Measurements from ENCODE around the gene PON3. TPM values are rescaled to one million over a fixed set of nuclear protein-coding genes. Genes with fewer than 3 reads are reported as not detected.
A peak's percentile ranks its signal among the peaks of the same experiment; 100 is the strongest.

Gene PON3
- total RNA-seq, 1 donor from 2014 or later, result not detected

DNA sequence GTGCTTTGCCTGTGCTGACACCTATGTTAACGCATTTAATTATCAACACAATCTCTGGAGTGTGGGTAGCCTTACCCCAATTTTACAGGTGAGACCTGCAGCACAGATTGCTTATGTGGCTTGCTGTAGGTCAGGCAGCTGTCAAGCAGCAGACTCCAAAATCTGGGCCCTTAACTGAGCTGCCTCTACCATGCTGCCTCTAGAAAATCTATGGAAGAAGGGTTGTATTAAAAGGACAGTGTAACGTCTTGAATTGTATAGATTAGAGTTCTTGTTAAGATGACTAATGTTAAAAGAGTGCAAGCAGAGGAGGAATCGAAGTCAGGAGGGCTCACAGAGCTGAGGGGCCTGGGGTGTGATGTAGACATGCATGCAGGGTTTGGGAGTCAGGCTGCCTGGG, 1.2 kb upstream of the PON3 start:
- H4K20me1 ChIP-seq (ENCODE audit: low read depth), result no peaks in the 10 kb centered on the region
- Mint-ChIP-seq H3K27ac (peak overlapping the region; percentile 86), H3K36me3 (peaks cover 6% of the 10 kb centered on the region), H3K4me1 (no peaks in the 10 kb centered on the region), H3K27me3 (ENCODE audit: insufficient read depth, low read depth) (peaks cover 4% of the 10 kb centered on the region), H3K4me3 (no peak overlapping the region), H3K9me3 (peaks cover 4% of the 10 kb centered on the region)
- peaks cover 5% of the 10 kb centered on the region for H3K4me1 ChIP-seq
- no peaks in the 10 kb centered on the region for H3K79me2 ChIP-seq (ENCODE audit: low read depth)
- H3K36me3 ChIP-seq, result no peaks in the 10 kb centered on the region
- H3K9me3 ChIP-seq (ENCODE audit: low read depth), result no peaks in the 10 kb centered on the region
- H3K27ac ChIP-seq, result no peak overlapping the region
- peaks cover 3% of the 10 kb centered on the region for H3F3A ChIP-seq (ENCODE audit: low read depth)
- H3K4me2 ChIP-seq, result no peak overlapping the region
- H3K9ac ChIP-seq, result no peak overlapping the region
- TF ChIP-seq EZH2phosphoT487 (IDR thresholded peaks at IDR 0.05) (no peak), EZH2 (IDR thresholded peaks at IDR 0.05) (no peak), CTCF (IDR thresholded peaks at IDR 0.05) (no peak)
- no peak overlapping the region for H2AFZ ChIP-seq (replicated peaks)
- H3K27me3 ChIP-seq, result no peaks in the 10 kb centered on the region
- DNase-seq (ENCODE audit: low spot score), result no peak
- no peak overlapping the region for H3K4me3 ChIP-seq

DNA sequence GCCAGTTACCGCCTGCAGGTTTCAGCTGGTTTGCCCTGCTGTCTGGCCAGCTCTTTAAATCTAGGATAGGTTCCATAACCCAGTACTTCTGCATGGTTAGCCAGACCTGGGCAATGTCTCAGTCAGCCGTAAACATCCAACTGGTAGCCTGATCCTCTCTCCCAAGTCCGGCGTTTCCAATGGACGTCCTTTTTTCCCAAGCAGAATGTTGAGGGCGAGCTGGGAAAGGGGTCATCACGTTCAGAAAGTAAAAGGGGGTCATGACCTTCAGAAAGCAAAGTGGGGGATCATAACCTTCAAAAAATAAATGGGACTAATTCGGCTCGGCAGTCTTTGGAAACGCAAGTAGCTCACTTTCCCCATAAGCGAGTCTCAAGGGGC, 430 bp downstream of the PON3 start:
- H3K4me3 ChIP-seq, result no peak overlapping the region
- no peaks in the 10 kb centered on the region for H4K20me1 ChIP-seq (ENCODE audit: low read depth)
- Mint-ChIP-seq H3K4me1 (no peaks in the 10 kb centered on the region), H3K4me3 (no peak overlapping the region), H3K27me3 (ENCODE audit: insufficient read depth, low read depth) (peaks cover 4% of the 10 kb centered on the region), H3K27ac (no peak overlapping the region), H3K9me3 (peaks cover 4% of the 10 kb centered on the region), H3K36me3 (peaks cover 3% of the 10 kb centered on the region)
- no peak for DNase-seq (ENCODE audit: low spot score)
- no peaks in the 10 kb centered on the region for H3K79me2 ChIP-seq (ENCODE audit: low read depth)
- no peaks in the 10 kb centered on the region for H3F3A ChIP-seq (ENCODE audit: low read depth)
- no peak overlapping the region for H3K4me2 ChIP-seq
- H3K4me1 ChIP-seq, result peaks cover 5% of the 10 kb centered on the region
- H3K36me3 ChIP-seq, result no peaks in the 10 kb centered on the region
- TF ChIP-seq CTCF (IDR thresholded peaks at IDR 0.05) (no peak), EZH2phosphoT487 (IDR thresholded peaks at IDR 0.05) (no peak), EZH2 (IDR thresholded peaks at IDR 0.05) (no peak)
- no peak overlapping the region for H3K9ac ChIP-seq
- H3K27me3 ChIP-seq, result no peaks in the 10 kb centered on the region
- no peak overlapping the region for H3K27ac ChIP-seq
- no peaks in the 10 kb centered on the region for H3K9me3 ChIP-seq (ENCODE audit: low read depth)
- H2AFZ ChIP-seq (replicated peaks), result no peak overlapping the region

- Mint-ChIP-seq H3K36me3 (no peaks in the 10 kb centered on the region), H3K27ac (peak overlapping the region; percentile 23), H3K4me1 (no peaks in the 10 kb centered on the region), H3K27me3 (ENCODE audit: insufficient read depth, low read depth) (no peaks in the 10 kb centered on the region), H3K4me3 (no peak overlapping the region), H3K9me3 (peaks cover 4% of the 10 kb centered on the region)
- DNase-seq (ENCODE audit: low spot score), result no peak
- Histone ChIP-seq H2AFZ (replicated peaks) (no peak overlapping the region), H3K36me3 (no peaks in the 10 kb centered on the region), H3K9ac (no peak overlapping the region), H3K79me2 (ENCODE audit: low read depth) (no peaks in the 10 kb centered on the region), H3K27me3 (no peaks in the 10 kb centered on the region), H3K4me1 (peaks cover 5% of the 10 kb centered on the region), H3K4me3 (no peak overlapping the region), H3K9me3 (ENCODE audit: low read depth) (no peaks in the 10 kb centered on the region), H3K27ac (no peak overlapping the region), H3F3A (ENCODE audit: low read depth) (no peaks in the 10 kb centered on the region), H4K20me1 (ENCODE audit: low read depth) (no peaks in the 10 kb centered on the region), H3K4me2 (no peak overlapping the region)
- TF ChIP-seq CTCF (IDR thresholded peaks at IDR 0.05), result no peak
- no peak for TF ChIP-seq EZH2 (IDR thresholded peaks at IDR 0.05)
- TF ChIP-seq EZH2phosphoT487 (IDR thresholded peaks at IDR 0.05), result no peak
Measured at GRCh38 chr7:95394370-95394769, 1.8 kb downstream of the PON3 start.

Data from neural progenitor cell (in vitro differentiated cells).